ENCODE results near the gene SCGB1A1. TPM values are rescaled to one million over a fixed set of nuclear protein-coding genes. Genes with fewer than 3 reads are reported as not detected.

SCGB1A1 gene
- total RNA-seq, 3 donors from 2014 or later, result not detected

DNA sequence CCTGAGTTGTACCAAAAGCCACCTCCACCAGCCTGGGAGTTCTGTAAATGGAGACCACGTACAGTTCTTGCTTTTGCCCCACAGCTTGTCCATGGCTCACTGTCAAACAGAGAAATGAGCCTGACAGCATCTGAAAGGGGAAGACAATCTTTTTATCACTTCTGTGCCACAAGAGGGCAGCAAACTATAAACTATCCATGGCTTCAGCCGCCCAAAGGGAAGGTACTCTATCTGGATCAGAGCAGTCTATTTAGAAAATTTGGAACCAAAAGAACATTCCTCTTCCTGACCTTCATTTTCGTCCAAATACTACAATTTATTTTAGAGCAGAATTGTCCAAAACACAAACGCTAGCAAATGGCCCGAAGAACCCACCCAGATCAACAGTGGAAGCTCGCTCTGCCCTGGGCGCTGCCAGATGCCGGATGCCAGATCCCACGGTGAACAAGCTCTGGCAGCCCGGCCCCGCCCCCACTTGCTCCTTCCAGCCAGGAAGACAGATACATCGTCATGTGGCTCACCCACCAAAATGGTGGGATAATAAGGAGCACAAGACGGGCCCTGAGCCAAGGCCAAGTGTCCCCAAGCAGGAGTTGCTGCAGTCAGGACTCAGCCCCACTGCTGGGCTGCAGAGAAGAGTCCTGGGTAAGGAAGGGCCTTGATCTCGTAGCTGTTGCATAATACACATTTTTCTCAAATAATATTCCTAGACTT is 23.9 kb upstream of the SCGB1A1 start:
- H3K36me3 ChIP-seq (ENCODE audit: low read depth), result no peaks in the 10 kb centered on the region
- TF ChIP-seq, protein P1, sequence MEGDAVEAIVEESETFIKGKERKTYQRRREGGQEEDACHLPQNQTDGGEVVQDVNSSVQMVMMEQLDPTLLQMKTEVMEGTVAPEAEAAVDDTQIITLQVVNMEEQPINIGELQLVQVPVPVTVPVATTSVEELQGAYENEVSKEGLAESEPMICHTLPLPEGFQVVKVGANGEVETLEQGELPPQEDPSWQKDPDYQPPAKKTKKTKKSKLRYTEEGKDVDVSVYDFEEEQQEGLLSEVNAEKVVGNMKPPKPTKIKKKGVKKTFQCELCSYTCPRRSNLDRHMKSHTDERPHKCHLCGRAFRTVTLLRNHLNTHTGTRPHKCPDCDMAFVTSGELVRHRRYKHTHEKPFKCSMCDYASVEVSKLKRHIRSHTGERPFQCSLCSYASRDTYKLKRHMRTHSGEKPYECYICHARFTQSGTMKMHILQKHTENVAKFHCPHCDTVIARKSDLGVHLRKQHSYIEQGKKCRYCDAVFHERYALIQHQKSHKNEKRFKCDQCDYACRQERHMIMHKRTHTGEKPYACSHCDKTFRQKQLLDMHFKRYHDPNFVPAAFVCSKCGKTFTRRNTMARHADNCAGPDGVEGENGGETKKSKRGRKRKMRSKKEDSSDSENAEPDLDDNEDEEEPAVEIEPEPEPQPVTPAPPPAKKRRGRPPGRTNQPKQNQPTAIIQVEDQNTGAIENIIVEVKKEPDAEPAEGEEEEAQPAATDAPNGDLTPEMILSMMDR (IDR thresholded peaks at IDR 0.05), result peak; percentile 31
- H3K9me3 ChIP-seq, result no peaks in the 10 kb centered on the region
- H3K4me3 ChIP-seq, result no peak overlapping the region
- DNase-seq, result peak; percentile 71 to 77 (median 76)
- intact Hi-C loops (cut with DNase I, micrococcal nuclease), result loop anchor here (10.0 kb wide), 2 partner anchors 150 to 300 kb away; partner anchors contain the start of gene AHNAK (in 1 of the 2)
- ATAC-seq, result peak; percentile 86
- H3K4me1 ChIP-seq (ENCODE audit: low read depth), result peaks cover 13% of the 10 kb centered on the region

DNA sequence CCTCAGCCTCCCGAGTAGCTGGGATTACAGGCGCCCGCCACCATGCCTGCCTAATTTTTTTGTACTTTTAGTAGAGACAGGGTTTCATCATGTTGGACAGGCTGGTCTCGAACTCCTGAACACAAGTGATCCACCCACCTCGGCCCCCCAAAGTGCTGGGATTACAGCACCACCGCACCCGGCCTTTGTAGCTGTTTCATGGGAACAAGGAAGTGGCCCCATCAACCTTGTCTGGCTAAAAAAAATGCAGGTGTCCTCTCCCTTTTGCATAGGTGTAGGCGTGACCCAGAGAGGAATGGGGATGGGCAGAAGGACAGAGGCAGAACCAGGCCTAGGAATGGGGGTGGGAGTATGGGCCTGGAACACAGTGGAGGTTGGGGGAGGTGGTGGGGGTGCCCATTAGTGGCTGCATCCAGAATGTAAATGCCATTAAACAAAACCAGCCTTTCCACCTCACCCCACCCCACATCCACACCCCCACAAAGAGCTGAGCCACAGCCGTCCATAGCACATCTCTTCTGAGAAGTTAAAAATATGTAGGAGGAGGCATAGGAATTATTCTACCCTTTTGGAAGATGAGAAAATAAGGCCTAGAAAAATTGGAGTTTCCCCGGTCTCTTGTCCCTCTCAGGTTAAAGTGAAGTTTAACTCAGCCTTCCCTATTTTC is 22.8 kb upstream of the SCGB1A1 start:
- TF ChIP-seq, protein P1 (IDR thresholded peaks at IDR 0.05), result no peak
- Histone ChIP-seq H3K4me3 (no peak overlapping the region), H3K36me3 (ENCODE audit: low read depth) (no peaks in the 10 kb centered on the region), H3K9me3 (no peaks in the 10 kb centered on the region), H3K4me1 (ENCODE audit: low read depth) (peaks cover 18% of the 10 kb centered on the region)
- intact Hi-C loops (cut with DNase I, micrococcal nuclease), result loop anchor here (10.0 kb wide), 2 partner anchors 149 to 299 kb away; partner anchors contain the start of gene AHNAK (in 1 of the 2)
- DNase-seq, result peak in 1 of 3 donors; percentile 45
- no peak for ATAC-seq

DNA sequence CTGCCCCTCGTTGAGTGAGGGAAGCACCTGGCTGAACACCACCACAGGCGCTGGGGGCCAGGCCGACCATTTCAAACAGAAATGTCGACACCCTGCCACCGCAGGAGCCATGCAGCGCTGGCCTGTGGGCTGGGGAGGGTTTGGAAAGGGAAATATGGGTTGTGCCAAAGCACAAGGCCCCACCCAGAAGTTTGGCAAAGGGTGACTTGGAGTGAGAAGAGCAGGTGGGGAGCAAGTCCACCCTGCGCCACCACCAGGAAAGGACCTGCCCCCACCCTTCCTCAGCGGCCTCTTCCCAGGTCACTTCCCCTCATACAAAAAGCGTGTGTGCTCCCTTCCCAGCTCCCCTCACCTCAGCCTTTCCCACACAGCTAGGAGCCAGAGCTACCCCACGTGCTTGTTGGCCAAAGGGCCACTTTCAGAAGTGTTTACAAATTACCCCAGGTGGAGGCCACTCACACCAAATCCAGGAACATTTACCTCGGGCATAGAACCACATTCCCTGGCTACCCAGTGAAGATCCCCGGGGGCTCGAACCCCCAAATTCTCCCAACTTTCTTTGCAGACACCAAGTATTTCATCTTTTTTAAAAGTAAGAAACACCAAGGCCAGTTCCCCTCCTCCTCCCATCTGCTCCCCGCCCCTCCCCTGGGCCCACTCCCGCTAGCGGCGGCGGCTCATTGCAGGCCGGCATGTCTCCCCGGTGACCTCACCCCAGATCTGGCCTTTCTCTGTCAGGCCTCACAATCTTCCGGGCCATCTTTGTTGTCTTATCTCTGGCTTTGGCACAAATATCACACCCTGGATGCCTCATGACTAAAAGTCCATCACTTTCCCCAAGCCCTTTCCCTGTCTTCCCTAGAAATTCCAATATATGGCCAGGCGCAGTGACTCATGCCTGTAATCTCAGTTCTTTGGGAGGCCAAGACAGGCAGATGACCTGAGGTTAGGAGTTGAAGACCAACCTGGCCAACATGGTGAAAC is 20.5 kb upstream of the SCGB1A1 start:
- H3K9me3 ChIP-seq, result no peaks in the 10 kb centered on the region
- intact Hi-C loops (cut with DNase I, micrococcal nuclease), result loop anchor here (10.0 kb wide), 2 partner anchors 146 to 296 kb away; partner anchors contain the start of gene AHNAK (in 1 of the 2)
- TF ChIP-seq, protein P1 (IDR thresholded peaks at IDR 0.05), result no peak
- no peak for ATAC-seq
- H3K36me3 ChIP-seq (ENCODE audit: low read depth), result no peaks in the 10 kb centered on the region
- peak in 1 of 3 donors; percentile 64 for DNase-seq
- peaks cover 28% of the 10 kb centered on the region for H3K4me1 ChIP-seq (ENCODE audit: low read depth)
- H3K4me3 ChIP-seq, result no peak overlapping the region

DNA sequence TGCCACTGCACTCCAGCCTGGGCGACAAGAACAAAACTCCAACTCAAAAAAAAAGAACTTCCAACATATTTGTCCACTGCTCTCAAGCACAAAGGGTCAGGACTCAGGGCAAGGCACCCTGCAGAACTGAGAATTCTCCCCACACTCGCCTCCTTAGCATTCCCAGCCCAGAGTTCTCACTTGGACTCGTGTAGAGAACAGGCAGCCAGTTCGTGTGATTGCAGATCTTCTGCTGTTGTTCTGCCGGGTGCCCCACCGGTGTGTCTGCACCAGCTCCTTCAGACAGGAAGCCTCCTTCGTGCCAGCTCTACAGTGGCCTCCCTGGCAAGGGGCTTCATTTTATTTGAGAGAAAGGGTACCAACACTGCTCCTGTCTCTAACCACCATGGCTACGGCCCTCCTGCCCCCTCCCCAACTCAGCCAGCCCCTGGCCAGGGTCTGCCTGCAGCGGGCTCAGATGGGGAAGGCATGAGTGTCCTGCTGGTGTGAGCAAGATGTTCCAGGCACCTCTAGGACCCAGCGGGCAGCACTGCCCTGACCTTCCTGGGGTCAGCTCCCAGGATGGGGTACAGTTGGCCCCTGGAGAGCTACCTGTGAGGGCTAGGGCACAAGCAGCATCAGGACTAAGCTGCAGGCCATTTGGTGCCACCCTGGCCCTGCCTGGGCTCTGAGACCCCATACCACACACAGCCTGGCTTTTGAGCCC is 19.5 kb upstream of the SCGB1A1 start:
- TF ChIP-seq, protein P1 (IDR thresholded peaks at IDR 0.05), result no peak
- no peak for ATAC-seq
- no peaks in the 10 kb centered on the region for H3K36me3 ChIP-seq (ENCODE audit: low read depth)
- no peaks in the 10 kb centered on the region for H3K9me3 ChIP-seq
- peak in 1 of 3 donors; percentile 45 for DNase-seq
- no peak overlapping the region for H3K4me3 ChIP-seq
- intact Hi-C loops (cut with DNase I, micrococcal nuclease), result loop anchor here (10.0 kb wide), 2 partner anchors 145 to 295 kb away; partner anchors contain the start of gene AHNAK (in 1 of the 2)
- H3K4me1 ChIP-seq (ENCODE audit: low read depth), result peaks cover 28% of the 10 kb centered on the region
